T-helper 22 cell (primary cell): ENCODE data around the gene CCDC89.

Experiments
- DNase-seq: peaks from one replicate; pipeline ENCODE4 v3.0.0-alpha.2; 2020; ENCODE audit warnings: low read depth

The CCDC89 gene

GRCh38 chr11:85651118-85651517 lies 34.9 kb downstream of the CCDC89 start:
- no peak for DNase-seq

GRCh38 chr11:85647604-85648299 lies 38.2 kb downstream of the CCDC89 start, which contains the start of gene TMEM126A:
TMEM126A (plus strand) TSS chr11:85647967; CDS start chr11:85650256, 2,289 bp downstream.
- peak; percentile 80 for DNase-seq

- DNase-seq: no peak
Measured at GRCh38 chr11:85647078-85647477, 38.9 kb downstream of the CCDC89 start.

- DNase-seq: no peak
Measured at GRCh38 chr11:85643191-85643614, 42.8 kb downstream of the CCDC89 start.

- DNase-seq: no peak
Measured at GRCh38 chr11:85634747-85635146, 51.2 kb downstream of the CCDC89 start.
